Measurements from ENCODE around the gene ZSCAN21.

ZSCAN21 gene

GRCh38 chr7:100027197-100027596 is 22.4 kb upstream of the ZSCAN21 start:
- H3K4me3 ChIP-seq (ENCODE audit: low read length): no peak overlapping the region
- TF ChIP-seq CTCF (conservative IDR thresholded peaks at IDR 0.05; ENCODE audit: low read depth, low read length): no peak
- no peak for DNase-seq (ENCODE audit: low read depth)

GRCh38 chr7:100029596-100029995 is 20.0 kb upstream of the ZSCAN21 start:
- no peak overlapping the region for H3K4me3 ChIP-seq (ENCODE audit: low read length)
- DNase-seq (ENCODE audit: low read depth): no peak
- no peak for TF ChIP-seq CTCF (conservative IDR thresholded peaks at IDR 0.05; ENCODE audit: low read depth, low read length)

- DNase-seq (ENCODE audit: low read depth): no peak
- no peak overlapping the region for H3K4me3 ChIP-seq (ENCODE audit: low read length)
- no peak for TF ChIP-seq CTCF (conservative IDR thresholded peaks at IDR 0.05; ENCODE audit: low read depth, low read length)
Measured at GRCh38 chr7:100033526-100033925, 16.0 kb upstream of the ZSCAN21 start.

GRCh38 chr7:100034871-100035510 is 14.6 kb upstream of the ZSCAN21 start:
- TF ChIP-seq CTCF (conservative IDR thresholded peaks at IDR 0.05; ENCODE audit: low read depth, low read length): no peak
- H3K4me3 ChIP-seq (ENCODE audit: low read length): no peak overlapping the region
- no peak for DNase-seq (ENCODE audit: low read depth)

GRCh38 chr7:100035876-100036275 is 13.7 kb upstream of the ZSCAN21 start:
- no peak for TF ChIP-seq CTCF (conservative IDR thresholded peaks at IDR 0.05; ENCODE audit: low read depth, low read length)
- no peak overlapping the region for H3K4me3 ChIP-seq (ENCODE audit: low read length)

GRCh38 chr7:100038326-100038725 is 11.2 kb upstream of the ZSCAN21 start:
- DNase-seq (ENCODE audit: low read depth): no peak
- no peak for TF ChIP-seq CTCF (conservative IDR thresholded peaks at IDR 0.05; ENCODE audit: low read depth, low read length)
- H3K4me3 ChIP-seq (ENCODE audit: low read length): no peak overlapping the region

More at GRCh38 chr7:100035876-100036275, 13.7 kb upstream of the ZSCAN21 start:
- DNase-seq (ENCODE audit: low read depth): no peak

- no peak for TF ChIP-seq CTCF (conservative IDR thresholded peaks at IDR 0.05; ENCODE audit: low read depth, low read length)
- H3K4me3 ChIP-seq (ENCODE audit: low read length): no peak overlapping the region
- no peak for DNase-seq (ENCODE audit: low read depth)
Measured at GRCh38 chr7:100040575-100040974, 9.0 kb upstream of the ZSCAN21 start.
